ENCODE measurements around the gene ANP32E. TPM values are rescaled to one million over a fixed set of nuclear protein-coding genes. Genes with fewer than 3 reads are reported as not detected.

ANP32E gene
- total and polyA plus RNA-seq, 2 of the 13 experiments (the other 11 are each of a cell fraction or from before 2014, with no cell fraction given): 10.3 to 53.0 TPM

GRCh38 chr1:150235294-150235851, 539 bp downstream of the ANP32E start (continued):
- TF ChIP-seq PATZ1 (CRISPR knock-in tag; IDR thresholded peaks at IDR 0.05) (peak; percentile 87), SRSF1 (optimal IDR thresholded peaks at IDR 0.05; ENCODE audit: low read depth, low read length) (peak; percentile 29), ZBTB14 (CRISPR knock-in tag; IDR thresholded peaks at IDR 0.05) (0 out of 2 replicates have a peak, but pooled peaks have one; percentile 1), ZNF280D (CRISPR knock-in tag; IDR thresholded peaks at IDR 0.05) (no peak)
